Calu3 (cell line): ENCODE data around the gene MMS19. TPM values are rescaled to one million over a fixed set of nuclear protein-coding genes. Genes with fewer than 3 reads are reported as not detected.

Experiments used
- BruUV-seq: library from RNA; stranded (reverse); fragments of 400-500 nt; replicated peaks from 2 replicates; lab custom pipeline; 2021; lab: Mats Ljungman, UMichigan
- CTCF ChIA-PET: fragments of 300-600 bp; sonication (Branson Sonifier 250); formaldehyde crosslinking; loops from one replicate; lab custom pipeline; 2022; ENCODE audit warnings: antibody characterized with exemption; lab: Charles Lee
- DNase-seq: peaks from one replicate; pipeline ENCODE4 v3.0.0; 2022
- H3K27ac Mint-ChIP-seq: one replicate; pipeline ENCODE4 v1.8.0; 2022; ENCODE audit warnings: mixed read lengths; ENCODE audit not compliant: unreplicated experiment
- H3K27me3 Mint-ChIP-seq: one replicate; pipeline ENCODE4 v1.8.0; 2022; ENCODE audit warnings: mixed read lengths; ENCODE audit not compliant: unreplicated experiment
- H3K36me3 Mint-ChIP-seq: one replicate; pipeline ENCODE4 v1.8.0; 2022; ENCODE audit warnings: mild to moderate bottlenecking, moderate library complexity, mixed read lengths; ENCODE audit not compliant: insufficient read depth, unreplicated experiment
- H3K4me1 Mint-ChIP-seq: one replicate; pipeline ENCODE4 v1.8.0; 2022; ENCODE audit warnings: mild to moderate bottlenecking, low read depth, mixed read lengths; ENCODE audit not compliant: unreplicated experiment
- H3K4me3 Mint-ChIP-seq: one replicate; pipeline ENCODE4 v1.8.0; 2022; ENCODE audit warnings: mild to moderate bottlenecking, low read depth, moderate library complexity, mixed read lengths; ENCODE audit not compliant: unreplicated experiment
- H3K9me3 Mint-ChIP-seq: one replicate; pipeline ENCODE4 v1.8.0; 2022; ENCODE audit warnings: low read depth, mixed read lengths; ENCODE audit not compliant: unreplicated experiment
- intact Hi-C: fragments of 100-400 bp; cut with micrococcal nuclease; formaldehyde crosslinking; loops from one replicate; pipeline ENCODE4 v1.10.0; 2022; ENCODE audit not compliant: unreplicated experiment
- total RNA-seq: library from RNA; stranded (reverse); gene quantifications from 2 replicates; pipeline ENCODE4 v1.2.3, GENCODE V29; 2022
- TF ChIP-seq, protein P1 (sequence below): fragments of 200-600 bp; IDR thresholded peaks from one replicate; pipeline ENCODE4 v1.8.0; 2022; ENCODE audit warnings: antibody characterized with exemption; ENCODE audit not compliant: unreplicated experiment

MMS19 gene
- total RNA-seq, 1 experiment from 2014 or later: 46.5 TPM

DNA sequence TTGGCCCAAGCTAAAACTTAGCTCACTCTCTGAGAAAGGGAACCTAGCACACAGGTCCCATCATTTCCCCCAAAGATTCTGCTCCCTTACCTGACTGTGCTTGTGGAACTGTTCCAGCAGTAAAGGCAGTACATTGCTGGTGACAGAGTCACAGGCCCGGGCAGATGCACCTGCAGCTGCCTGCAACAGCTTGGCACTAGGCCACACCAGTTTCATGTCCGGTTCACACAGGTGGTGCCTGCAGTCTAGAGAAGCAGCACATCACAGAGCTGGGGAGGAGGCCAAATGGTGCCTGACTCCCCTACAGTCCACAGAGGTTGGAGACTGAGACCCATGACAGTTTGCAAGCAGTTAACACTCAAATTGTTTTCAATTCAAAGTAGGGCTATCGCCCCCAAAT is 30.1 kb downstream of the MMS19 start:
- H3K27me3 Mint-ChIP-seq: no peaks in the 10 kb centered on the region
- H3K4me3 Mint-ChIP-seq: no peak overlapping the region
- no peak overlapping the region for H3K27ac Mint-ChIP-seq
- no peaks in the 10 kb centered on the region for H3K4me1 Mint-ChIP-seq
- no peaks in the 10 kb centered on the region for H3K9me3 Mint-ChIP-seq
- CTCF ChIA-PET: no interaction called here
- intact Hi-C loops: no loop called here
- TF ChIP-seq, protein P1, sequence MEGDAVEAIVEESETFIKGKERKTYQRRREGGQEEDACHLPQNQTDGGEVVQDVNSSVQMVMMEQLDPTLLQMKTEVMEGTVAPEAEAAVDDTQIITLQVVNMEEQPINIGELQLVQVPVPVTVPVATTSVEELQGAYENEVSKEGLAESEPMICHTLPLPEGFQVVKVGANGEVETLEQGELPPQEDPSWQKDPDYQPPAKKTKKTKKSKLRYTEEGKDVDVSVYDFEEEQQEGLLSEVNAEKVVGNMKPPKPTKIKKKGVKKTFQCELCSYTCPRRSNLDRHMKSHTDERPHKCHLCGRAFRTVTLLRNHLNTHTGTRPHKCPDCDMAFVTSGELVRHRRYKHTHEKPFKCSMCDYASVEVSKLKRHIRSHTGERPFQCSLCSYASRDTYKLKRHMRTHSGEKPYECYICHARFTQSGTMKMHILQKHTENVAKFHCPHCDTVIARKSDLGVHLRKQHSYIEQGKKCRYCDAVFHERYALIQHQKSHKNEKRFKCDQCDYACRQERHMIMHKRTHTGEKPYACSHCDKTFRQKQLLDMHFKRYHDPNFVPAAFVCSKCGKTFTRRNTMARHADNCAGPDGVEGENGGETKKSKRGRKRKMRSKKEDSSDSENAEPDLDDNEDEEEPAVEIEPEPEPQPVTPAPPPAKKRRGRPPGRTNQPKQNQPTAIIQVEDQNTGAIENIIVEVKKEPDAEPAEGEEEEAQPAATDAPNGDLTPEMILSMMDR: no peak
- BruUV-seq: no TSS peak
- DNase-seq: no peak
- H3K36me3 Mint-ChIP-seq: peaks cover 18% of the 10 kb centered on the region

DNA sequence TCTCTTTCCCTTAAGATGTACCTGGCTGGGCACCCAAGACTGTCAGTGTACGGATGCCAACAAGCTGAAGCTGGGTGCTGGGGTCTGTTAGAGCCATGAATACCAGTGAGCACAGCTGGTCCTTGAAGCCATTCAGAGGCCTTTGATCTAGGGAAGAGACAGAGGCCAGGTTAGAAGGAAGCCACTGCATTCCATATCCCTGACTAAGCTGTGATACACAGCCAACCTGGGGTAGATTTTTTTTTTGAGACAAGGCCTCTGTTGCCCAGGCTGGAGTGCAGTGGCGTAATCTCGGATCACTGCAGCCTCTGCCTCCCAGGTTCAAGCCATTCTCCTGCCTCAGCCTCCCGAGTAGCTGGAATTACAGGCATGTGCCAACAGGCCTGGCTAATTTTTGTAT is 31.5 kb downstream of the MMS19 start:
- Mint-ChIP-seq H3K9me3 (no peaks in the 10 kb centered on the region), H3K4me3 (no peak overlapping the region), H3K36me3 (peaks cover 14% of the 10 kb centered on the region), H3K27ac (peak overlapping the region; percentile 59), H3K27me3 (no peaks in the 10 kb centered on the region), H3K4me1 (no peaks in the 10 kb centered on the region)
- no peak for DNase-seq
- BruUV-seq: no TSS peak
- TF ChIP-seq, protein P1: no peak
- CTCF ChIA-PET: no interaction called here
- intact Hi-C loops: no loop called here

DNA sequence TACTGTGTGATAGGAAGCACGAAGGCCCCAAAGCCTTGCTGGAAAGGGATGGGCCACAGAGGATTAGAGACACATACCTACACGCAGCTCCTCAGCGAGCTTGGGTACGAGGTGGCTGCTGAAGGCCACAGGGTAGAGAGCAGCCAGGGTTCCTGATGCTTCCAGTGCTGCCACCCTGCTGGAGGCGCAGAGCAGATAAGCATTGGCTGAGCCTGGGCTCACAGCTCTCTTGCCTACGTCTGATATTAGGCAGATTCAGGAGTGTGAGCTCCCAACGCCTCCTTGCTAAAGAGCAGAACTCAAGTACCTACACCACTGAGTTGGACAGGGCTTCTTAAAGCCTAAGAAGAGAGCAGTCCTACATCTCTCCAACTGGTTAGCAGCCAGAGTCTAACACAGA is 32.2 kb downstream of the MMS19 start:
- no TSS peak for BruUV-seq
- CTCF ChIA-PET: no interaction called here
- no peaks in the 10 kb centered on the region for H3K9me3 Mint-ChIP-seq
- no peak overlapping the region for H3K4me3 Mint-ChIP-seq
- no peaks in the 10 kb centered on the region for H3K27me3 Mint-ChIP-seq
- DNase-seq: no peak
- intact Hi-C loops: no loop called here
- peak overlapping the region; percentile 59 for H3K27ac Mint-ChIP-seq
- H3K36me3 Mint-ChIP-seq: peaks cover 20% of the 10 kb centered on the region
- no peaks in the 10 kb centered on the region for H3K4me1 Mint-ChIP-seq
- TF ChIP-seq, protein P1: no peak

DNA sequence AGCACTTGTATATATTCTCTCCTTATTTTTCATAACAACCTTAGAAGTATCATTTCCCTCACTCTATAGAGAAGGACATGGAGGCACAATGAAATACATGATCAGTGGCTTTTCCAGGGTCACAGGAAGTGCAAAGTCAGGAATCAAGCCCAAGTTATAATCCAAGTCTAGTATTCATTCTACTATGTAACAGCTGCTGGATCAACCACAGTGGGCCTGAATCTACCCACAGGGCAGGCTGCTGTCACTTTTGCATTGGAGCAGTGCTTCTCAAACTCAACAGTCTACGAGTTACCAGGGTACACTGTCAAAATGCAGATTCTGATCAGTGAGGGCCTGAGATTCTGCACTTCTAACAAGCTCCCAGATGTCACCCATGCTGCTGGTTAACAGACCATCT is 34.0 kb downstream of the MMS19 start:
- CTCF ChIA-PET: interaction anchor here (0.6 to 1.1 kb wide), 3 partner anchors 111 to 261 kb away, joined by 4 to 5 read pairs (median 4); no protein-coding TSS in a partner anchor
- TF ChIP-seq, protein P1: no peak

More for the DNA sequence above, 34.0 kb downstream of the MMS19 start:
- no TSS peak for BruUV-seq
- H3K4me1 Mint-ChIP-seq: no peaks in the 10 kb centered on the region
- intact Hi-C loops: loop anchor here (5.0 kb wide), 1 partner anchor 88 kb away; no protein-coding TSS in a partner anchor
- H3K4me3 Mint-ChIP-seq: no peak overlapping the region
- H3K27ac Mint-ChIP-seq: no peak overlapping the region
- DNase-seq: no peak
- no peaks in the 10 kb centered on the region for H3K9me3 Mint-ChIP-seq
- H3K36me3 Mint-ChIP-seq: peaks cover 31% of the 10 kb centered on the region
- no peaks in the 10 kb centered on the region for H3K27me3 Mint-ChIP-seq
